Parathyroid adenoma (tissue), 2 donors: ENCODE results near the gene PRTN3.
A peak's percentile ranks its signal among the peaks of the same experiment; 100 is the strongest.

ENCODE experiments used
- H2AFZ ChIP-seq: fragments of 300-600 bp; sonication (generic); one replicate; pipeline ENCODE4 v1.7.0; 2017; ENCODE audit warnings: antibody characterized with exemption, mild to moderate bottlenecking
- H3K27ac ChIP-seq: fragments of 300-600 bp; sonication (generic); one replicate; pipeline ENCODE4 v1.7.0; 2017
- H3K27me3 ChIP-seq: fragments of 300-600 bp; sonication (generic); one replicate; pipeline ENCODE4 v1.7.0; 2017; ENCODE audit warnings: low read length; ENCODE audit not compliant: control insufficient read depth, insufficient read depth
- H3K36me3 ChIP-seq: fragments of 300-600 bp; sonication (generic); one replicate; pipeline ENCODE4 v1.7.0; 2017; ENCODE audit warnings: low read length; ENCODE audit not compliant: control insufficient read depth, insufficient read depth
- H3K4me1 ChIP-seq: fragments of 300-600 bp; sonication (generic); one replicate; pipeline ENCODE4 v1.7.0; 2017; ENCODE audit warnings: control low read depth
- H3K4me2 ChIP-seq: fragments of 300-600 bp; sonication (generic); one replicate; pipeline ENCODE4 v1.7.0; 2017; ENCODE audit warnings: low read length
- H3K4me3 ChIP-seq: fragments of 300-600 bp; sonication (generic); one replicate; pipeline ENCODE4 v1.7.0; 2017; ENCODE audit warnings: low read depth, low read length
- H3K79me2 ChIP-seq: fragments of 300-600 bp; sonication (generic); one replicate; pipeline ENCODE4 v1.7.0; 2017; ENCODE audit warnings: control low read depth
- H3K9ac ChIP-seq: fragments of 300-600 bp; sonication (generic); one replicate; pipeline ENCODE4 v1.7.0; 2017; ENCODE audit warnings: mild to moderate bottlenecking
- H3K9me3 ChIP-seq: fragments of 300-600 bp; sonication (generic); one replicate; pipeline ENCODE4 v1.7.0; 2017; ENCODE audit warnings: low read length; ENCODE audit not compliant: control insufficient read depth
- TF ChIP-seq, protein P1 (sequence below): fragments of 300-600 bp; sonication (generic); IDR thresholded peaks from one replicate; pipeline ENCODE4 v1.7.0; 2017; ENCODE audit warnings: antibody characterized with exemption, mild to moderate bottlenecking
- donor health status: primary hyperparathyroidism.

Gene PRTN3

GRCh38 chr19:855566-856120 lies 14.8 kb downstream of the PRTN3 start:
- Histone ChIP-seq H3K4me2 (no peak overlapping the region), H3K9me3 (no peaks in the 10 kb centered on the region), H2AFZ (no peak overlapping the region), H3K36me3 (no peaks in the 10 kb centered on the region), H3K27me3 (no peaks in the 10 kb centered on the region), H3K4me3 (no peak overlapping the region), H3K27ac (no peak overlapping the region), H3K9ac (no peak overlapping the region), H3K4me1 (peaks cover 2% of the 10 kb centered on the region), H3K79me2 (no peaks in the 10 kb centered on the region)
- TF ChIP-seq, protein P1, sequence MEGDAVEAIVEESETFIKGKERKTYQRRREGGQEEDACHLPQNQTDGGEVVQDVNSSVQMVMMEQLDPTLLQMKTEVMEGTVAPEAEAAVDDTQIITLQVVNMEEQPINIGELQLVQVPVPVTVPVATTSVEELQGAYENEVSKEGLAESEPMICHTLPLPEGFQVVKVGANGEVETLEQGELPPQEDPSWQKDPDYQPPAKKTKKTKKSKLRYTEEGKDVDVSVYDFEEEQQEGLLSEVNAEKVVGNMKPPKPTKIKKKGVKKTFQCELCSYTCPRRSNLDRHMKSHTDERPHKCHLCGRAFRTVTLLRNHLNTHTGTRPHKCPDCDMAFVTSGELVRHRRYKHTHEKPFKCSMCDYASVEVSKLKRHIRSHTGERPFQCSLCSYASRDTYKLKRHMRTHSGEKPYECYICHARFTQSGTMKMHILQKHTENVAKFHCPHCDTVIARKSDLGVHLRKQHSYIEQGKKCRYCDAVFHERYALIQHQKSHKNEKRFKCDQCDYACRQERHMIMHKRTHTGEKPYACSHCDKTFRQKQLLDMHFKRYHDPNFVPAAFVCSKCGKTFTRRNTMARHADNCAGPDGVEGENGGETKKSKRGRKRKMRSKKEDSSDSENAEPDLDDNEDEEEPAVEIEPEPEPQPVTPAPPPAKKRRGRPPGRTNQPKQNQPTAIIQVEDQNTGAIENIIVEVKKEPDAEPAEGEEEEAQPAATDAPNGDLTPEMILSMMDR = no peak

- Histone ChIP-seq H3K36me3 (no peaks in the 10 kb centered on the region), H3K27ac (no peak overlapping the region), H3K9me3 (no peaks in the 10 kb centered on the region), H3K4me2 (no peak overlapping the region), H3K27me3 (no peaks in the 10 kb centered on the region), H3K4me1 (no peaks in the 10 kb centered on the region), H3K4me3 (no peak overlapping the region), H3K9ac (no peak overlapping the region), H3K79me2 (no peaks in the 10 kb centered on the region), H2AFZ (no peak overlapping the region)
- TF ChIP-seq, protein P1 = no peak
Observed at GRCh38 chr19:858284-858683, 17.5 kb downstream of the PRTN3 start.

- no peaks in the 10 kb centered on the region for H3K27me3 ChIP-seq
- H3K4me1 ChIP-seq = no peaks in the 10 kb centered on the region
- no peaks in the 10 kb centered on the region for H3K79me2 ChIP-seq
- H3K4me3 ChIP-seq = peak within 1 kb of the TSS; percentile 44
- H2AFZ ChIP-seq = peak within 1 kb of the TSS; percentile 77
- H3K27ac ChIP-seq = no peak within 1 kb of the TSS
- peak within 1 kb of the TSS; percentile 65 for H3K4me2 ChIP-seq
- no peak within 1 kb of the TSS for H3K9ac ChIP-seq
- H3K36me3 ChIP-seq = no peaks in the 10 kb centered on the region
- TF ChIP-seq, protein P1 = no peak
- no peaks in the 10 kb centered on the region for H3K9me3 ChIP-seq
Observed at GRCh38 chr19:858868-859843, 18.4 kb downstream of the PRTN3 start, which contains the start of gene CFD. Gene CFD (plus strand): TSS chr19:859664. CDS start chr19:859690, 26 bp downstream.

GRCh38 chr19:861141-861755 lies 20.4 kb downstream of the PRTN3 start:
- no peak overlapping the region for H2AFZ ChIP-seq
- no peak overlapping the region for H3K4me2 ChIP-seq
- H3K9me3 ChIP-seq = no peaks in the 10 kb centered on the region
- H3K27me3 ChIP-seq = no peaks in the 10 kb centered on the region
- no peak overlapping the region for H3K4me3 ChIP-seq
- H3K4me1 ChIP-seq = no peaks in the 10 kb centered on the region
- no peak overlapping the region for H3K9ac ChIP-seq
- no peak overlapping the region for H3K27ac ChIP-seq
- no peaks in the 10 kb centered on the region for H3K36me3 ChIP-seq
- no peaks in the 10 kb centered on the region for H3K79me2 ChIP-seq
- TF ChIP-seq, protein P1 = no peak
